Ishikawa (cell line): ENCODE data around the gene OR2V1.

Source experiments
- CEBPB ChIP-seq: IDR thresholded peaks from 2 replicates; pipeline ENCODE4 v1.6.1; 2012
- CREB1 ChIP-seq: IDR thresholded peaks from 2 replicates; pipeline ENCODE4 v1.6.1; 2012; ENCODE audit warnings: low read depth
- EGR1 ChIP-seq: IDR thresholded peaks from 2 replicates; pipeline ENCODE4 v1.6.1; 2012
- EP300 ChIP-seq: IDR thresholded peaks from 2 replicates; pipeline ENCODE4 v1.6.1; 2012; ENCODE audit warnings: borderline replicate concordance
- FOXM1 ChIP-seq: IDR thresholded peaks from 2 replicates; pipeline ENCODE4 v1.6.1; 2012; ENCODE audit warnings: low read depth, borderline replicate concordance
- NFIC ChIP-seq: IDR thresholded peaks from 2 replicates; pipeline ENCODE4 v1.6.1; 2012
- RAD21 ChIP-seq: IDR thresholded peaks from 2 replicates; pipeline ENCODE4 v1.6.1; 2012; ENCODE audit warnings: low read depth
- TAF1 ChIP-seq: IDR thresholded peaks from 2 replicates; pipeline ENCODE4 v1.6.1; 2012; ENCODE audit warnings: low read depth, mild to moderate bottlenecking
- TCF12 ChIP-seq: IDR thresholded peaks from 2 replicates; pipeline ENCODE4 v1.6.1; 2012; ENCODE audit warnings: low read depth
- TEAD4 ChIP-seq: IDR thresholded peaks from 2 replicates; pipeline ENCODE4 v1.6.1; 2012
- YY1 ChIP-seq: IDR thresholded peaks from 2 replicates; pipeline ENCODE4 v1.6.1; 2012; ENCODE audit warnings: low read depth
- ZBTB7A ChIP-seq: IDR thresholded peaks from 2 replicates; pipeline ENCODE4 v1.6.1; 2012; ENCODE audit warnings: low read depth
- TF ChIP-seq, protein P1 (sequence below): IDR thresholded peaks from 2 replicates; pipeline ENCODE4 v1.6.1; 2012; ENCODE audit warnings: low read depth, mild to moderate bottlenecking
- TF ChIP-seq, protein P2 (sequence below): IDR thresholded peaks from 2 replicates; pipeline ENCODE4 v1.6.1; 2012
- TF ChIP-seq, protein P3 (sequence below): IDR thresholded peaks from 2 replicates; pipeline ENCODE4 v1.6.1; 2012

OR2V1 gene

DNA sequence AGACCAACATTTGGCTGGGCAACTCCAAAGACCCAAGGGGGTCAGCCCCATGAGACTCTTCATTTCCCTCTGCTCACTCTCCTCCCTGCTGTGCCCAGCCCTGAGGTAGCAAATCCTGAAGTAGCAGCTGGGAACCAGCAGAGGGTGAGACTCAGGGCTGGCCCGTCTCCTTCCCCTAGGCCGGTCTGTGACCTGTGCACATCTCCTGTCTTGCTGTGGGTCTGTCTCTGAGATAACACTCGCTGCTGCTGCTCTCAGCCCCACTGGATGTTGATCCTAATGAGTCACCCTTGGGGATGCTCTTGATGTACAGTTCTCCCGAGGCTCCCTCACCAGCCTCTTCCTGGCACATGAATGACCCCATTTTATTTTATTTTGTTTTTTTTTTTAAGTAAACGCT is 7.3 kb upstream of the OR2V1 start:
- TF ChIP-seq TCF12 (no peak), YY1 (no peak), ZBTB7A (no peak), CEBPB (no peak), EGR1 (no peak), CREB1 (no peak), TAF1 (no peak), NFIC (no peak), EP300 (no peak), TEAD4 (no peak), RAD21 (no peak)
- TF ChIP-seq, protein P1, sequence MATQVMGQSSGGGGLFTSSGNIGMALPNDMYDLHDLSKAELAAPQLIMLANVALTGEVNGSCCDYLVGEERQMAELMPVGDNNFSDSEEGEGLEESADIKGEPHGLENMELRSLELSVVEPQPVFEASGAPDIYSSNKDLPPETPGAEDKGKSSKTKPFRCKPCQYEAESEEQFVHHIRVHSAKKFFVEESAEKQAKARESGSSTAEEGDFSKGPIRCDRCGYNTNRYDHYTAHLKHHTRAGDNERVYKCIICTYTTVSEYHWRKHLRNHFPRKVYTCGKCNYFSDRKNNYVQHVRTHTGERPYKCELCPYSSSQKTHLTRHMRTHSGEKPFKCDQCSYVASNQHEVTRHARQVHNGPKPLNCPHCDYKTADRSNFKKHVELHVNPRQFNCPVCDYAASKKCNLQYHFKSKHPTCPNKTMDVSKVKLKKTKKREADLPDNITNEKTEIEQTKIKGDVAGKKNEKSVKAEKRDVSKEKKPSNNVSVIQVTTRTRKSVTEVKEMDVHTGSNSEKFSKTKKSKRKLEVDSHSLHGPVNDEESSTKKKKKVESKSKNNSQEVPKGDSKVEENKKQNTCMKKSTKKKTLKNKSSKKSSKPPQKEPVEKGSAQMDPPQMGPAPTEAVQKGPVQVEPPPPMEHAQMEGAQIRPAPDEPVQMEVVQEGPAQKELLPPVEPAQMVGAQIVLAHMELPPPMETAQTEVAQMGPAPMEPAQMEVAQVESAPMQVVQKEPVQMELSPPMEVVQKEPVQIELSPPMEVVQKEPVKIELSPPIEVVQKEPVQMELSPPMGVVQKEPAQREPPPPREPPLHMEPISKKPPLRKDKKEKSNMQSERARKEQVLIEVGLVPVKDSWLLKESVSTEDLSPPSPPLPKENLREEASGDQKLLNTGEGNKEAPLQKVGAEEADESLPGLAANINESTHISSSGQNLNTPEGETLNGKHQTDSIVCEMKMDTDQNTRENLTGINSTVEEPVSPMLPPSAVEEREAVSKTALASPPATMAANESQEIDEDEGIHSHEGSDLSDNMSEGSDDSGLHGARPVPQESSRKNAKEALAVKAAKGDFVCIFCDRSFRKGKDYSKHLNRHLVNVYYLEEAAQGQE, result no peak
- TF ChIP-seq, protein P2, sequence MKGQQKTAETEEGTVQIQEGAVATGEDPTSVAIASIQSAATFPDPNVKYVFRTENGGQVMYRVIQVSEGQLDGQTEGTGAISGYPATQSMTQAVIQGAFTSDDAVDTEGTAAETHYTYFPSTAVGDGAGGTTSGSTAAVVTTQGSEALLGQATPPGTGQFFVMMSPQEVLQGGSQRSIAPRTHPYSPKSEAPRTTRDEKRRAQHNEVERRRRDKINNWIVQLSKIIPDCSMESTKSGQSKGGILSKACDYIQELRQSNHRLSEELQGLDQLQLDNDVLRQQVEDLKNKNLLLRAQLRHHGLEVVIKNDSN, result no peak
- TF ChIP-seq, protein P3, sequence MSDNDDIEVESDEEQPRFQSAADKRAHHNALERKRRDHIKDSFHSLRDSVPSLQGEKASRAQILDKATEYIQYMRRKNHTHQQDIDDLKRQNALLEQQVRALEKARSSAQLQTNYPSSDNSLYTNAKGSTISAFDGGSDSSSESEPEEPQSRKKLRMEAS, result no peak

DNA sequence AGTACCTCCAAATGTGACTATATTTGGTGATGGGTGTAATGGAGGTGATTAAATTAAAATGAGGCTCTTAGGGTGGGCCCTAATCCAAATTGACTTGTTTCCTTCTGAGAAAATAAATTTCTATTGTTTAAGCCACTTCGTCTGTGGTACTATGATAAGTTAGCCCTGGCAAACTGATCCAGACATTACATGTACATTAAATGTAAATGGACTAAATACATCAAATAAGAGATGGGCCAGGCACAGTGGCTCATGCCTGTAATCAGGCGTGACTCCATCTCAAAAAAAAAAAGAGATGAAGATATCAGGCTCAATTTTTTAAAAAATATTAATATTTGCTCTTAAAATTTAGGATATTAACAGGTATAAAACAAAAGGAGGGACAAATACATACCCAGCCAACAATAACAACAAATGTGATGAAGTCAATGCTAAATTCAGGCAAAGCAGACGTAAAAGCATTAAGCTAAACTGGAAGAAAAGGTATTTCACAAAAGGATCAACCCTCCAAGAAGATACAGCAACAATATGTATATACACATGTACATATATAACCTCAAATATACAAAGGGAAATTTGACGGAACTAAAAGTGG is 5.5 kb upstream of the OR2V1 start:
- TF ChIP-seq, protein P1, result no peak
- TF ChIP-seq ZBTB7A (no peak), NFIC (no peak), FOXM1 (no peak), CEBPB (no peak), CREB1 (no peak), EGR1 (no peak), EP300 (no peak), TCF12 (no peak), RAD21 (no peak), TAF1 (no peak), TEAD4 (no peak), YY1 (no peak)
- TF ChIP-seq, protein P3, result no peak
- TF ChIP-seq, protein P2, result no peak

DNA sequence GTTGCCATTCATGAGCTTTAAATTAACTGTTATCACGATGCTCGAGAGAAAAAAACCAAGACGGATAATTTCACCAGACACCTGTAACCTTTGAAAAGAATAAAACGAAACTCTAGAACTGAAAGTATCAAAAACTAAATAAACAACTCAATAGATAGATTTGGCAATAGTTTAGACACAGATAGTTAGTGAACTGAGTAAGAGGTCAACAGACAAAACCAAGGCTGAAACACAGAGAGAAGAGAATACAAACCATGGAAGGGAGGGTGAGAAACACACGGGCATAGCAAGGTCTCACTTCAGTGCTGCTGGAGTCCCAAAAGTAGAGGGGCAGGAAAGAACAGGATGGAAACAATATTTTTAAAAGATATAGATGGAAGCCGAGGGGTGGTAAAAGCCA is 3.3 kb upstream of the OR2V1 start:
- TF ChIP-seq, protein P3, result no peak
- no peak for TF ChIP-seq CEBPB
- no peak for TF ChIP-seq CREB1
- no peak for TF ChIP-seq RAD21
- TF ChIP-seq EP300, result no peak
- no peak for TF ChIP-seq TCF12
- TF ChIP-seq, protein P2, result no peak
- no peak for TF ChIP-seq TEAD4
- no peak for TF ChIP-seq TAF1
- TF ChIP-seq, protein P1, result no peak
- TF ChIP-seq ZBTB7A, result no peak
- TF ChIP-seq EGR1, result no peak
- no peak for TF ChIP-seq NFIC
- no peak for TF ChIP-seq YY1
- TF ChIP-seq FOXM1, result no peak
